H9 (cell line): ENCODE measurements around the gene CDO1. TPM values are rescaled to one million over a fixed set of nuclear protein-coding genes. Genes with fewer than 3 reads are reported as not detected.

ENCODE experiments used
- DNase-seq: peaks from one replicate; pipeline ENCODE4 v3.0.0-alpha.2; 2017
- H2AFZ ChIP-seq: one replicate; pipeline ENCODE4 v1.6.1; 2013; ENCODE audit warnings: mild to moderate bottlenecking, low read length, control low read depth, moderate library complexity
- H2AK5ac ChIP-seq: 2 replicates; pipeline ENCODE4 v1.6.1; 2013; ENCODE audit warnings: low read length, control low read depth, mixed read lengths; ENCODE audit not compliant: insufficient read length
- H2BK120ac ChIP-seq: one replicate; pipeline ENCODE4 v1.6.1; 2013; ENCODE audit warnings: low read depth, mild to moderate bottlenecking, low read length, control low read depth, inconsistent platforms; ENCODE audit not compliant: poor library complexity, severe bottlenecking
- H2BK12ac ChIP-seq: 2 replicates; pipeline ENCODE4 v1.6.1; 2013; ENCODE audit warnings: low read length, control low read depth, mixed read lengths, low read depth; ENCODE audit not compliant: insufficient read length
- H2BK15ac ChIP-seq: 2 replicates; pipeline ENCODE4 v1.6.1; 2013; ENCODE audit warnings: low read depth, low read length, control low read depth
- H2BK20ac ChIP-seq: one replicate; pipeline ENCODE4 v1.6.1; 2013; ENCODE audit warnings: low read depth, mild to moderate bottlenecking, low read length, control low read depth, inconsistent platforms; ENCODE audit not compliant: poor library complexity, severe bottlenecking
- H2BK5ac ChIP-seq: 2 replicates; pipeline ENCODE4 v1.6.1; 2013; ENCODE audit warnings: low read length, control low read depth, mixed read lengths; ENCODE audit not compliant: insufficient read length
- H3K14ac ChIP-seq: 2 replicates; pipeline ENCODE4 v1.6.1; 2013; ENCODE audit warnings: low read length, control low read depth; ENCODE audit not compliant: insufficient read depth
- H3K18ac ChIP-seq: 2 replicates; pipeline ENCODE4 v1.6.1; 2013; ENCODE audit warnings: low read depth, mild to moderate bottlenecking, mixed read lengths, low read length, control low read depth; ENCODE audit not compliant: insufficient read length
- H3K23ac ChIP-seq: 2 replicates; pipeline ENCODE4 v1.6.1; 2013; ENCODE audit warnings: low read length, control low read depth, mixed read lengths, low read depth; ENCODE audit not compliant: insufficient read length
- H3K23me2 ChIP-seq: 2 replicates; pipeline ENCODE4 v1.6.1; 2013; ENCODE audit warnings: low read depth, mild to moderate bottlenecking, mixed read lengths, low read length, control low read depth; ENCODE audit not compliant: insufficient read length, poor library complexity, severe bottlenecking
- H3K27ac ChIP-seq: 2 replicates; pipeline ENCODE4 v1.5.1; 2013; ENCODE audit warnings: low read length, control low read depth, mixed read lengths, low read depth; ENCODE audit not compliant: insufficient read length
- H3K27me3 ChIP-seq: 2 replicates; pipeline ENCODE4 v1.6.1; 2013; ENCODE audit warnings: low read length, control low read depth, inconsistent platforms; ENCODE audit not compliant: insufficient read depth
- H3K4ac ChIP-seq: 2 replicates; pipeline ENCODE4 v1.6.1; 2013; ENCODE audit warnings: low read depth, mild to moderate bottlenecking, control low read depth, inconsistent platforms, low read length, moderate library complexity
- H3K4me1 ChIP-seq: 2 replicates; pipeline ENCODE4 v1.6.1; 2013; ENCODE audit warnings: low read length, control low read depth, inconsistent platforms; ENCODE audit not compliant: insufficient read depth
- H3K4me2 ChIP-seq: 2 replicates; pipeline ENCODE4 v1.6.1; 2013; ENCODE audit warnings: low read length, control low read depth, mixed read lengths; ENCODE audit not compliant: insufficient read length, insufficient read depth
- H3K56ac ChIP-seq: 2 replicates; pipeline ENCODE4 v1.6.1; 2013; ENCODE audit warnings: low read depth, mild to moderate bottlenecking, mixed read lengths, low read length, control low read depth; ENCODE audit not compliant: insufficient read length
- H3K79me1 ChIP-seq: 2 replicates; pipeline ENCODE4 v1.6.1; 2013; ENCODE audit warnings: low read depth, mild to moderate bottlenecking, moderate library complexity, low read length, control low read depth, inconsistent platforms; ENCODE audit not compliant: insufficient read depth, poor library complexity, severe bottlenecking
- H3K79me2 ChIP-seq: 2 replicates; pipeline ENCODE4 v1.6.1; 2013; ENCODE audit warnings: low read length, control low read depth, inconsistent platforms; ENCODE audit not compliant: insufficient read depth
- H3K9ac ChIP-seq: 2 replicates; pipeline ENCODE4 v1.6.1; 2013; ENCODE audit warnings: low read length, control low read depth, mixed read lengths; ENCODE audit not compliant: insufficient read length; ENCODE audit errors: extremely low read depth
- H3K9me3 ChIP-seq: one replicate; pipeline ENCODE4 v1.6.1; 2013; ENCODE audit warnings: low read depth, low read length, inconsistent platforms; ENCODE audit not compliant: control insufficient read depth
- H3T11ph ChIP-seq: one replicate; pipeline ENCODE4 v1.6.1; 2013; ENCODE audit warnings: mild to moderate bottlenecking, low read length, control low read depth, inconsistent platforms
- H4K20me1 ChIP-seq: one replicate; pipeline ENCODE4 v1.6.1; 2013; ENCODE audit not compliant: control insufficient read depth, insufficient read length, insufficient read depth
- H4K5ac ChIP-seq: 2 replicates; pipeline ENCODE4 v1.6.1; 2013; ENCODE audit warnings: low read depth, mild to moderate bottlenecking, mixed read lengths, low read length, control low read depth; ENCODE audit not compliant: insufficient read length
- H4K8ac ChIP-seq: replicated peaks from 2 replicates; pipeline ENCODE4 v1.6.1; 2013; ENCODE audit warnings: low read length, control low read depth, mixed read lengths, low read depth; ENCODE audit not compliant: insufficient read length
- H4K91ac ChIP-seq: 2 replicates; pipeline ENCODE4 v1.6.1; 2013; ENCODE audit warnings: low read depth, mild to moderate bottlenecking, moderate library complexity, mixed read lengths, low read length, control low read depth; ENCODE audit not compliant: insufficient read length
- H3K27ac Mint-ChIP-seq, 3 experiments: 2 replicates in 2 of 3; 3 replicates in 1 of 3; pipeline ENCODE4 v1.8.0; 2020 to 2021; ENCODE audit warnings: mixed read lengths in 3 of 3, mild to moderate bottlenecking in 1 of 3, moderate library complexity in 1 of 3
- H3K27me3 Mint-ChIP-seq: 2 replicates; pipeline ENCODE4 v1.8.0; 2021; ENCODE audit warnings: low read depth, mild to moderate bottlenecking, moderate library complexity, mixed read lengths
- H3K36me3 Mint-ChIP-seq, 3 experiments: 2 replicates in 2 of 3; 3 replicates in 1 of 3; pipeline ENCODE4 v1.8.0; 2020 to 2021; ENCODE audit warnings: low read depth in 3 of 3, mixed read lengths in 3 of 3; ENCODE audit not compliant: insufficient read depth in 1 of 3
- H3K4me1 Mint-ChIP-seq, 2 experiments: 2 replicates each; pipeline ENCODE4 v1.8.0; 2020; ENCODE audit warnings: mixed read lengths in 2 of 2
- H3K4me3 Mint-ChIP-seq, 2 experiments: 2 replicates in 1 of 2; 3 replicates in 1 of 2; pipeline ENCODE4 v1.8.0; 2020 to 2021; ENCODE audit warnings: mild to moderate bottlenecking in 2 of 2, mixed read lengths in 2 of 2, moderate library complexity in 1 of 2
- H3K9me3 Mint-ChIP-seq, 2 experiments: 2 replicates in 1 of 2; 3 replicates in 1 of 2; pipeline ENCODE4 v1.8.0; 2020; ENCODE audit warnings: mild to moderate bottlenecking in 2 of 2, mixed read lengths in 2 of 2, moderate library complexity in 1 of 2
- WGBS: extraction: QIAGEN DNeasy Blood & Tissue Kit; methylation state at CpG from one replicate; pipeline ENCODE4 v1.1.7; 2013; ENCODE audit warnings: missing lambda C conversion rate, low lambda C conversion rate, mixed read lengths; ENCODE audit not compliant: insufficient read length; ENCODE audit errors: extremely low coverage; 5-methylcytosine and 5-hydroxymethylcytosine counted together
- total RNA-seq: library from RNA; stranded (reverse); gene quantifications from 2 replicates; pipeline ENCODE4 v1.2.1, GENCODE V29; 2021
- TF ChIP-seq, protein P1 (sequence below): fragments of 200-600 bp; sonication (generic); conservative IDR thresholded peaks from 3 replicates; pipeline ENCODE4 v1.8.0; 2021; ENCODE audit warnings: antibody characterized with exemption, mild to moderate bottlenecking

The CDO1 gene
- total RNA-seq, 1 experiment from 2014 or later = 11.2 TPM

DNA sequence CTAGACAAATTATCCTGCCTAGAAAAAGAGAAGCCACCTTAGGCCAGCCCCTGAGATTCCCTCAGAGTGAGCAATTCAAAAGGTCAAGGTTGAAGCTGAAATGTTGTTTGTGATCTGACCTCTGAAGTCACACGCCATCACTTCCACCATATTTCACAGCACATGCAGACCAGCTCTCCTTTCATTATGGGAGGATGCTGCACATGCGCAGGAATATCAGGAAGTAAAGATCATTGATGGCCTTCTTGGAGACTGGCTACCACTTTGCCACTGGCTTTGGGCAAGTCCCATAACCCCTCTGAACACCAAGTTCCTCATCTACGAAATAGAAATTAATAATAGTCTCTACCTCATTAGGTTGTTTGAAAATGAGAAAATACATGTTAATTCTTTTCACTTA lies 39.5 kb downstream of the CDO1 start:
- no peaks in the 10 kb centered on the region for H3K79me1 ChIP-seq
- H3K9ac ChIP-seq = no peak overlapping the region
- no peak overlapping the region for H3K27ac ChIP-seq
- TF ChIP-seq, protein P1, sequence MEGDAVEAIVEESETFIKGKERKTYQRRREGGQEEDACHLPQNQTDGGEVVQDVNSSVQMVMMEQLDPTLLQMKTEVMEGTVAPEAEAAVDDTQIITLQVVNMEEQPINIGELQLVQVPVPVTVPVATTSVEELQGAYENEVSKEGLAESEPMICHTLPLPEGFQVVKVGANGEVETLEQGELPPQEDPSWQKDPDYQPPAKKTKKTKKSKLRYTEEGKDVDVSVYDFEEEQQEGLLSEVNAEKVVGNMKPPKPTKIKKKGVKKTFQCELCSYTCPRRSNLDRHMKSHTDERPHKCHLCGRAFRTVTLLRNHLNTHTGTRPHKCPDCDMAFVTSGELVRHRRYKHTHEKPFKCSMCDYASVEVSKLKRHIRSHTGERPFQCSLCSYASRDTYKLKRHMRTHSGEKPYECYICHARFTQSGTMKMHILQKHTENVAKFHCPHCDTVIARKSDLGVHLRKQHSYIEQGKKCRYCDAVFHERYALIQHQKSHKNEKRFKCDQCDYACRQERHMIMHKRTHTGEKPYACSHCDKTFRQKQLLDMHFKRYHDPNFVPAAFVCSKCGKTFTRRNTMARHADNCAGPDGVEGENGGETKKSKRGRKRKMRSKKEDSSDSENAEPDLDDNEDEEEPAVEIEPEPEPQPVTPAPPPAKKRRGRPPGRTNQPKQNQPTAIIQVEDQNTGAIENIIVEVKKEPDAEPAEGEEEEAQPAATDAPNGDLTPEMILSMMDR = no peak
- no peak overlapping the region for H4K8ac ChIP-seq
- no peak overlapping the region for H2AK5ac ChIP-seq
- no peaks in the 10 kb centered on the region for H3K27me3 ChIP-seq
- H2BK12ac ChIP-seq = no peak overlapping the region
- H3K23ac ChIP-seq = no peak overlapping the region
- Mint-ChIP-seq H3K4me3 (no peak overlapping the region), H3K4me1 (peaks cover 0 to 5% of the 10 kb centered on the region in 2 experiments; a peak in 1 of 4 replicates), H3K27ac (no peak overlapping the region), H3K27me3 (no peaks in the 10 kb centered on the region), H3K36me3 (no peaks in the 10 kb centered on the region), H3K9me3 (no peaks in the 10 kb centered on the region)
- H2BK5ac ChIP-seq = no peak overlapping the region
- no peak overlapping the region for H2BK120ac ChIP-seq
- no peak overlapping the region for H4K91ac ChIP-seq
- H4K5ac ChIP-seq = no peak overlapping the region
- H3K18ac ChIP-seq = no peak overlapping the region
- H3K14ac ChIP-seq = no peak overlapping the region
- H2AFZ ChIP-seq = no peak overlapping the region
- H3K56ac ChIP-seq = no peak overlapping the region
- H3K4ac ChIP-seq = no peak overlapping the region
- H4K20me1 ChIP-seq = no peaks in the 10 kb centered on the region
- DNase-seq = no peak
- H3T11ph ChIP-seq = no peak overlapping the region
- no peak overlapping the region for H3K4me2 ChIP-seq
- H3K9me3 ChIP-seq = no peaks in the 10 kb centered on the region
- no peaks in the 10 kb centered on the region for H3K23me2 ChIP-seq
- H2BK20ac ChIP-seq = no peak overlapping the region
- H3K79me2 ChIP-seq = no peaks in the 10 kb centered on the region
- no CpG with 5 or more reads among the region's 3 CpGs for WGBS
- H2BK15ac ChIP-seq = no peak overlapping the region
- H3K4me1 ChIP-seq = peaks cover 2% of the 10 kb centered on the region; the same call in 1 of the 2 replicates
